OCI-LY7 (cell line): ENCODE results near the gene PPFIA3. TPM values are rescaled to one million over a fixed set of nuclear protein-coding genes. Genes with fewer than 3 reads are reported as not detected.

Experiments used
- BruUV-seq: library from RNA; stranded (reverse); fragments of 400-500 nt; replicated peaks from 2 replicates; lab custom pipeline; 2021; lab: Mats Ljungman, UMichigan
- CTCF ChIA-PET: fragments of 300-600 bp; sonication (Branson Sonifier 250); formaldehyde crosslinking; loops from one replicate; lab custom pipeline; 2022; ENCODE audit warnings: antibody characterized with exemption; ENCODE audit not compliant: unreplicated experiment; lab: Charles Lee
- POLR2A ChIA-PET: fragments of 300-600 bp; sonication (Branson Sonifier 250); formaldehyde crosslinking; loops from one replicate; lab custom pipeline; 2022; ENCODE audit warnings: antibody characterized with exemption; lab: Charles Lee
- DNase-seq: peaks from one replicate; pipeline ENCODE4 v3.0.0-alpha.2; 2015; ENCODE audit warnings: low spot score
- H2AFZ ChIP-seq: fragments of 200-600 bp; sonication (generic), shearing (Covaris generic); 2 replicates; pipeline ENCODE4 v1.6.1; 2014; ENCODE audit warnings: mild to moderate bottlenecking, antibody characterized with exemption, low read length, moderate library complexity
- H3K27ac ChIP-seq: fragments of 200-600 bp; sonication (generic); 2 replicates; pipeline ENCODE4 v1.5.1; 2014; ENCODE audit warnings: mixed run types, low read depth, mild to moderate bottlenecking, moderate library complexity, low read length, inconsistent platforms; ENCODE audit not compliant: poor library complexity, severe bottlenecking
- H3K36me3 ChIP-seq: fragments of 200-600 bp; sonication (generic); 2 replicates; pipeline ENCODE4 v1.6.1; 2014; ENCODE audit warnings: mild to moderate bottlenecking, antibody characterized with exemption, low read length, moderate library complexity, mixed read lengths; ENCODE audit not compliant: insufficient read depth
- H3K4me1 ChIP-seq: fragments of 200-600 bp; sonication (generic); 2 replicates; pipeline ENCODE4 v1.5.1; 2014; ENCODE audit warnings: mild to moderate bottlenecking, low read length; ENCODE audit not compliant: insufficient read depth, poor library complexity, severe bottlenecking
- H3K4me2 ChIP-seq: fragments of 200-600 bp; sonication (generic); 2 replicates; pipeline ENCODE4 v1.6.1; 2014; ENCODE audit warnings: mild to moderate bottlenecking, low read length
- H3K4me3 ChIP-seq: fragments of 200-600 bp; sonication (generic); 2 replicates; pipeline ENCODE4 v1.5.1; 2014; ENCODE audit warnings: mild to moderate bottlenecking, low read depth, low read length; ENCODE audit not compliant: poor library complexity, severe bottlenecking
- H3K79me2 ChIP-seq: fragments of 200-600 bp; sonication (generic); 2 replicates; pipeline ENCODE4 v1.6.1; 2016; ENCODE audit warnings: low read depth, mild to moderate bottlenecking, low read length, moderate library complexity, mixed read lengths; ENCODE audit not compliant: insufficient read depth
- H3K9me2 ChIP-seq: fragments of 200-600 bp; sonication (generic); 2 replicates; pipeline ENCODE4 v1.6.1; 2016; ENCODE audit warnings: mild to moderate bottlenecking, low read length, mixed read lengths; ENCODE audit not compliant: insufficient read depth
- H3K9me3 ChIP-seq: fragments of 200-600 bp; sonication (generic); 2 replicates; pipeline ENCODE4 v1.6.1; 2014; ENCODE audit warnings: mild to moderate bottlenecking, mixed run types, low read length, mixed read lengths
- H4K20me1 ChIP-seq: fragments of 200-600 bp; sonication (generic); 2 replicates; pipeline ENCODE4 v1.6.1; 2014; ENCODE audit warnings: mild to moderate bottlenecking, antibody characterized with exemption, low read length, moderate library complexity, mixed read lengths; ENCODE audit not compliant: insufficient read depth
- EZH2phosphoT487 ChIP-seq: fragments of 200-600 bp; sonication (generic); IDR thresholded peaks from 2 replicates; pipeline ENCODE4 v1.6.1; 2018; ENCODE audit warnings: low read depth, borderline replicate concordance, mild to moderate bottlenecking, mixed run types, antibody characterized with exemption, low read length, moderate library complexity, mixed read lengths
- intact Hi-C: fragments of 100-400 bp; cut with micrococcal nuclease; formaldehyde crosslinking; loops from one replicate; pipeline ENCODE4 v1.10.0; 2022; ENCODE audit not compliant: unreplicated experiment
- total RNA-seq, 2 experiments: library from RNA; depleted of rRNA in 1 of 2; stranded (reverse); fragments of >200 nt in 1 of 2; shearing (Covaris generic) in 1 of 2; gene quantifications; 2 replicates each; pipeline ENCODE4 v1.2.3, GENCODE V29; 2014 to 2022
- TF ChIP-seq, protein P1 (sequence below): fragments of 200-600 bp; sonication (generic); conservative IDR thresholded peaks from 2 replicates; pipeline ENCODE4 v1.5.1; 2014; ENCODE audit warnings: mild to moderate bottlenecking, antibody characterized with exemption, low read length, moderate library complexity, mixed read lengths

The PPFIA3 gene
- total RNA-seq, 2 experiments from 2014 or later, result 17.8 to 21.2 TPM

DNA sequence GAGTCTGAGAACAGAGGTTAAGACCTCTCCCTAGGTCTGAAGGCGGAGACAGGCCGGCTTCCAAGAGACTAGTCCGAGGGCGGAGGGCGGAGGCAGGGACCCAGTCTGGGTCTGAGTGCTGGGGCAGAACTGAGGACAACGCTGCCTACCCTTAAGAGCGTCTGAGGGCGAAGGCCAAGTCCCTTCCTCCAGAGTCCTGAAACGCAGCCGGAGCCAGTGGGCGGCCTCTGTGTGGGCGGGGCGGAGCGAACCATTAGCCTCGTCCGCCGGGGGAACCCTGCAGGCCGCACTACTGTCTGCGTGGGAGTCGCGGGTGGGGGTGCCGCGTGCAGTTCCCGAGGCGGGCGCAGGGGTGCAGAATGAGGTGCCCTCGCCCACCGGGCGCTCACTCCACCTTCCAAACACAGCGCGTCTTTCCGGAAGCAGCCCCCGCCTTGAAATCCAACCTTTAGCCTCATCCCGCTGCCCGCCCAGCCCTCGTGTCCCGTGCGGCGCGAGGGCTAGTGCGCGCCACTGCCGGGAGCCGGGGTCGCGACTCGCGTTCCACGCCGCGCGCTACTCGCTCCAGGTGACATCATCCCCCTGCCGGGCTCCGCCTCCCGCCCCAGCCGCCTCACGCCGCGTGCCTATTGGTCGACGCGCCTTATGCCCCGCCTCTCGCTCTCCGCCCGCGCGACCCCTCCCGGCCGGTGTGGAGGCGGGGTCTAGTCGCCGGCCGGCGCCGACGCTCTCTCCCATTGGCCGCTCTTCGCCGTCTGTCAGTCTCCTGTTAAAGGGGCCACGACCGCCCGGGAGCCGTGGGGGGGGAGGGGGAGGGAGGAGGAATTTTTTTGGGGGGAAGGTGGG is 556 bp upstream of the PPFIA3 start, which contains the start of gene C19orf73:
C19orf73 (minus strand) TSS at position 579 of the 846 bp plus-strand sequence; CDS start at position 458, 121 bp downstream.
- intact Hi-C loops, result loop anchor here (5.0 kb wide), 1 partner anchor 89 kb away; no protein-coding TSS in a partner anchor
- no TSS peak for BruUV-seq

GRCh38 chr19:49120325-49120683 is 960 bp downstream of the PPFIA3 start:
- no peaks in the 10 kb centered on the region for H3K79me2 ChIP-seq
- H3K4me2 ChIP-seq, result peak overlapping the region; percentile 89
- TF ChIP-seq, protein P1, sequence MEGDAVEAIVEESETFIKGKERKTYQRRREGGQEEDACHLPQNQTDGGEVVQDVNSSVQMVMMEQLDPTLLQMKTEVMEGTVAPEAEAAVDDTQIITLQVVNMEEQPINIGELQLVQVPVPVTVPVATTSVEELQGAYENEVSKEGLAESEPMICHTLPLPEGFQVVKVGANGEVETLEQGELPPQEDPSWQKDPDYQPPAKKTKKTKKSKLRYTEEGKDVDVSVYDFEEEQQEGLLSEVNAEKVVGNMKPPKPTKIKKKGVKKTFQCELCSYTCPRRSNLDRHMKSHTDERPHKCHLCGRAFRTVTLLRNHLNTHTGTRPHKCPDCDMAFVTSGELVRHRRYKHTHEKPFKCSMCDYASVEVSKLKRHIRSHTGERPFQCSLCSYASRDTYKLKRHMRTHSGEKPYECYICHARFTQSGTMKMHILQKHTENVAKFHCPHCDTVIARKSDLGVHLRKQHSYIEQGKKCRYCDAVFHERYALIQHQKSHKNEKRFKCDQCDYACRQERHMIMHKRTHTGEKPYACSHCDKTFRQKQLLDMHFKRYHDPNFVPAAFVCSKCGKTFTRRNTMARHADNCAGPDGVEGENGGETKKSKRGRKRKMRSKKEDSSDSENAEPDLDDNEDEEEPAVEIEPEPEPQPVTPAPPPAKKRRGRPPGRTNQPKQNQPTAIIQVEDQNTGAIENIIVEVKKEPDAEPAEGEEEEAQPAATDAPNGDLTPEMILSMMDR, result no peak
- no peak for TF ChIP-seq EZH2phosphoT487
- no peaks in the 10 kb centered on the region for H3K9me3 ChIP-seq
- H3K4me1 ChIP-seq, result peaks cover 23% of the 10 kb centered on the region
- POLR2A ChIA-PET, result no interaction called here
- no peak for DNase-seq
- H2AFZ ChIP-seq, result no peak overlapping the region
- peak overlapping the region; percentile 79 for H3K4me3 ChIP-seq
- CTCF ChIA-PET, result no interaction called here
- H4K20me1 ChIP-seq, result no peaks in the 10 kb centered on the region
- intact Hi-C loops, result no loop called here
- no peaks in the 10 kb centered on the region for H3K36me3 ChIP-seq
- H3K27ac ChIP-seq, result no peak overlapping the region
- no peaks in the 10 kb centered on the region for H3K9me2 ChIP-seq
- no TSS peak for BruUV-seq

More for the DNA sequence above, 556 bp upstream of the PPFIA3 start, which contains the start of gene C19orf73:
- H2AFZ ChIP-seq, result peak within 1 kb of the TSS; percentile 82
- TF ChIP-seq, protein P1, result 0 out of 2 replicates have a peak, but pooled peaks have one; percentile 7
- no peak for TF ChIP-seq EZH2phosphoT487
- POLR2A ChIA-PET, result no interaction called here
- peak within 1 kb of the TSS; percentile 63 for H3K27ac ChIP-seq
- H3K9me3 ChIP-seq, result no peaks in the 10 kb centered on the region
- CTCF ChIA-PET, result interaction anchor here (0.5 kb wide), 1 partner anchor 9 kb away, joined by 4 read pairs; no protein-coding TSS in a partner anchor
- no peaks in the 10 kb centered on the region for H3K79me2 ChIP-seq
- peak within 1 kb of the TSS; percentile 79 for H3K4me3 ChIP-seq
- H4K20me1 ChIP-seq, result no peaks in the 10 kb centered on the region
- peaks cover 26% of the 10 kb centered on the region for H3K4me1 ChIP-seq
- H3K9me2 ChIP-seq, result no peaks in the 10 kb centered on the region
- H3K4me2 ChIP-seq, result peak within 1 kb of the TSS; percentile 93
- peak; percentile 95 for DNase-seq
- no peaks in the 10 kb centered on the region for H3K36me3 ChIP-seq
